H1 (cell line): ENCODE measurements around the gene GPC6. TPM values are rescaled to one million over a fixed set of nuclear protein-coding genes. Genes with fewer than 3 reads are reported as not detected.

Source experiments
- RBBP5 ChIP-seq: IDR thresholded peaks from 2 replicates; pipeline ENCODE4 v1.7.1; 2012; ENCODE audit warnings: low read depth, mild to moderate bottlenecking, inconsistent platforms, low read length, moderate library complexity, borderline replicate concordance
- polyA plus RNA-seq, 7 experiments: library from polyadenylated mRNA; depleted of rRNA in 3 of 7; stranded (reverse) in 5 of 7; unstranded in 2 of 7; fragments of >200 nt in 5 of 7; fragments of 200-250 nt in 2 of 7; gene quantifications; 1 replicate in 5 of 7; 2 replicates in 1 of 7; 4 replicates in 1 of 7; pipeline versions ENCODE4 v1.2.1 to v1.2.3, GENCODE V29; 2011 to 2013; ENCODE audit warnings: missing spikeins in 2 of 7, mixed read lengths in 2 of 7
- total RNA-seq: library from RNA; stranded (reverse); fragmentation: NEBNext Ultra II Directional; extraction: Animal tissue kit (Norgen Biotek cat#: 25700); gene quantifications from 2 replicates; pipeline ENCODE4 v1.2.1, GENCODE V29; 2021

GPC6 gene
- total and polyA plus RNA-seq, 2 of the 8 experiments (the other 6 are each of a cell fraction or from before 2014, with no cell fraction given) = 5.4 to 12.0 TPM

- TF ChIP-seq RBBP5 = no peak
These were observed 446.4 kb downstream of the GPC6 start (continued) for GRCh38 chr13:93672996-93673395.
